T-cell (primary cell): Measurements from ENCODE around the gene PTP4A2. TPM values are rescaled to one million over a fixed set of nuclear protein-coding genes. Genes with fewer than 3 reads are reported as not detected.
A peak's percentile ranks its signal among the peaks of the same experiment; 100 is the strongest.
"Not testable (repeated sequence)": the region's sequence is repeated elsewhere in the genome, so short reads cannot be mapped to it uniquely, and the experiment has no call there.

Experiments used
- ATAC-seq, 4 experiments: fragments of 200-7000 bp in 3 of 4; fragments of 150-1000 bp in 1 of 4; cut with Tn5 transposase; replicated peaks in 1 of 4; 1 replicate in 3 of 4; 2 replicates in 1 of 4; pipeline ENCODE4 v1.10.0; 2021; ENCODE audit warnings: moderate library complexity in 3 of 4, mild to moderate bottlenecking in 2 of 4, moderate number of reproducible peaks in 1 of 4
- CTCF ChIA-PET, 2 donors: fragments of 300-600 bp; sonication (Branson Sonifier 250); formaldehyde crosslinking; loops; one replicate each; lab custom pipeline; 2022; ENCODE audit warnings: antibody characterized with exemption in 2 of 2; lab: Charles Lee
- POLR2A ChIA-PET, 2 donors: fragments of 300-600 bp; sonication (Branson Sonifier 250); formaldehyde crosslinking; loops; one replicate each; lab custom pipeline; 2022; ENCODE audit warnings: antibody characterized with exemption in 2 of 2; lab: Charles Lee
- DNase-seq, 35 experiments: peaks; one replicate each; pipeline versions ENCODE4 v3.0.0 to v3.0.0-alpha.2; 2013 to 2023
- H3K27ac ChIP-seq: one replicate; pipeline ENCODE4 v1.5.1; 2013; ENCODE audit warnings: low read length
- H3K27me3 ChIP-seq, 2 experiments: replicated peaks in 1 of 2; 1 replicate in 1 of 2; 2 replicates in 1 of 2; pipeline versions ENCODE4 v1.6.1 to v1.7.0; 2013; ENCODE audit warnings: low read length in 1 of 2, mixed read lengths in 1 of 2; ENCODE audit not compliant: control insufficient read depth in 2 of 2, insufficient read depth in 2 of 2; ENCODE audit errors: extremely low read depth in 1 of 2
- H3K36me3 ChIP-seq, 2 donors: 1 replicate in 1 of 2; 2 replicates in 1 of 2; pipeline versions ENCODE4 v1.6.1 to v1.7.0; 2013; ENCODE audit warnings: low read length in 1 of 2; ENCODE audit not compliant: control insufficient read depth in 2 of 2, insufficient read depth in 1 of 2; ENCODE audit errors: extremely low read depth in 1 of 2
- H3K4me1 ChIP-seq, 2 experiments: 1 replicate in 1 of 2; 2 replicates in 1 of 2; pipeline versions ENCODE4 v1.6.1 to v1.7.0; 2013; ENCODE audit warnings: low read length in 2 of 2, mixed read lengths in 1 of 2; ENCODE audit not compliant: insufficient read depth in 2 of 2, control insufficient read depth in 1 of 2; ENCODE audit errors: extremely low read depth in 1 of 2
- H3K4me3 ChIP-seq, 2 donors: 1 replicate in 1 of 2; 2 replicates in 1 of 2; pipeline versions ENCODE4 v1.5.1 to v1.7.0; 2013; ENCODE audit warnings: mild to moderate bottlenecking in 2 of 2, low read length in 1 of 2, moderate library complexity in 1 of 2; ENCODE audit not compliant: control insufficient read depth in 1 of 2; ENCODE audit errors: extremely low read depth in 1 of 2
- H3K9me3 ChIP-seq: 2 replicates; pipeline ENCODE4 v1.7.0; 2013
- H3K27ac Mint-ChIP-seq, 2 donors: one replicate each; pipeline ENCODE4 v1.8.0; 2020 to 2021; ENCODE audit warnings: mild to moderate bottlenecking in 2 of 2, mixed read lengths in 2 of 2
- H3K27me3 Mint-ChIP-seq, 2 donors: one replicate each; pipeline ENCODE4 v1.8.0; 2021 to 2022; ENCODE audit warnings: mixed read lengths in 2 of 2
- H3K36me3 Mint-ChIP-seq: one replicate; pipeline ENCODE4 v1.8.0; 2021; ENCODE audit warnings: mixed read lengths
- H3K4me1 Mint-ChIP-seq, 3 donors: one replicate each; pipeline ENCODE4 v1.8.0; 2020 to 2022; ENCODE audit warnings: mixed read lengths in 3 of 3, mild to moderate bottlenecking in 1 of 3
- H3K4me3 Mint-ChIP-seq, 3 donors: one replicate each; pipeline ENCODE4 v1.8.0; 2020 to 2022; ENCODE audit warnings: mild to moderate bottlenecking in 3 of 3, mixed read lengths in 3 of 3, moderate library complexity in 3 of 3
- H3K9me3 Mint-ChIP-seq, 3 donors: one replicate each; pipeline ENCODE4 v1.8.0; 2020 to 2022; ENCODE audit warnings: mixed read lengths in 3 of 3
- WGBS: methylation state at CpG from one replicate; pipeline ENCODE4 v1.1.5; 2013; ENCODE audit warnings: missing lambda C conversion rate; ENCODE audit not compliant: insufficient coverage; 5-methylcytosine and 5-hydroxymethylcytosine counted together
- total RNA-seq, 35 experiments: library from RNA in 6 of 35; stranded (reverse) in 6 of 35; fragments of 120-200 nt in 1 of 35; gene quantifications; one replicate each; pipeline versions ENCODE4 v1.2.1 to v1.2.4 and lab custom pipeline; 2013 to 2026

PTP4A2 gene
- total RNA-seq, 5 donors from 2014 or later (not counting 1 experiment from before 2014, with no cell fraction given): 187 to 341 (median 224) TPM

- CTCF ChIA-PET: no interaction called here
- DNase-seq: no peak
- no peak for ATAC-seq
Observed at GRCh38 chr1:31902510-31902860, 35.7 kb downstream of the PTP4A2 start.

GRCh38 chr1:31901838-31902509 is 36.2 kb downstream of the PTP4A2 start:
- peaks cover 2 to 9% of the 10 kb centered on the region in 2 experiments for H3K4me1 ChIP-seq
- peaks cover 0 to 18% of the 10 kb centered on the region in 2 donors for H3K36me3 ChIP-seq
- no peak for ATAC-seq
- POLR2A ChIA-PET: interaction anchor here in 1 of 2 donors (0.6 kb wide), 1 partner anchor 153 kb away, joined by 5 read pairs; no protein-coding TSS in a partner anchor
- 100% methylated on average over 1 of the region's 6 CpGs for WGBS
- H3K27ac Mint-ChIP-seq: no peak overlapping the region
- H3K27me3 Mint-ChIP-seq: no peaks in the 10 kb centered on the region
- no peaks in the 10 kb centered on the region for H3K9me3 ChIP-seq
- CTCF ChIA-PET: interaction anchor here (0.6 kb wide), 3 partner anchors 107 to 811 kb away, joined by 3 to 9 read pairs (median 3); no protein-coding TSS in a partner anchor
- no peak overlapping the region for H3K4me3 Mint-ChIP-seq
- H3K9me3 Mint-ChIP-seq: no peaks in the 10 kb centered on the region
- DNase-seq: no peak
- H3K4me1 Mint-ChIP-seq: peaks cover 19 to 35% (median 24%) of the 10 kb centered on the region in 3 donors
- H3K27ac ChIP-seq: no peak overlapping the region
- H3K36me3 Mint-ChIP-seq: peaks cover 15% of the 10 kb centered on the region
- no peaks in the 10 kb centered on the region for H3K27me3 ChIP-seq
- H3K4me3 ChIP-seq: no peak overlapping the region

More at GRCh38 chr1:31902510-31902860, 35.7 kb downstream of the PTP4A2 start:
- Mint-ChIP-seq H3K9me3 (no peaks in the 10 kb centered on the region), H3K27me3 (no peaks in the 10 kb centered on the region), H3K27ac (peak overlapping the region in 1 of 2 donors; percentile 62), H3K36me3 (peaks cover 20% of the 10 kb centered on the region), H3K4me1 (peaks cover 19 to 33% (median 24%) of the 10 kb centered on the region in 3 donors), H3K4me3 (no peak overlapping the region)
- Histone ChIP-seq H3K4me3 (no peak overlapping the region), H3K9me3 (no peaks in the 10 kb centered on the region), H3K27ac (no peak overlapping the region), H3K36me3 (peaks cover 0 to 23% of the 10 kb centered on the region in 2 donors), H3K4me1 (peaks cover 2 to 9% of the 10 kb centered on the region in 2 experiments), H3K27me3 (no peaks in the 10 kb centered on the region)
- 100% methylated on average over 2 of the region's 5 CpGs for WGBS
- POLR2A ChIA-PET: no interaction called here

- Histone ChIP-seq H3K36me3 (peaks cover 0 to 7% of the 10 kb centered on the region in 2 donors), H3K9me3 (no peaks in the 10 kb centered on the region), H3K27ac (no peak overlapping the region), H3K4me3 (no peak overlapping the region), H3K27me3 (no peaks in the 10 kb centered on the region), H3K4me1 (peaks cover 2 to 9% of the 10 kb centered on the region in 2 experiments)
- no peak overlapping the region for H3K4me3 Mint-ChIP-seq
- ATAC-seq (no peak), DNase-seq (no peak)
- H3K9me3 Mint-ChIP-seq: no peaks in the 10 kb centered on the region
- peaks cover 7% of the 10 kb centered on the region for H3K36me3 Mint-ChIP-seq
- WGBS: no CpG with 5 or more reads among the region's 3 CpGs
- H3K27me3 Mint-ChIP-seq: no peaks in the 10 kb centered on the region
- CTCF ChIA-PET: no interaction called here
- H3K27ac Mint-ChIP-seq: no peak overlapping the region
- POLR2A ChIA-PET: no interaction called here
- peaks cover 18 to 36% (median 21%) of the 10 kb centered on the region in 3 donors for H3K4me1 Mint-ChIP-seq
Observed at GRCh38 chr1:31900790-31901189, 37.4 kb downstream of the PTP4A2 start.

GRCh38 chr1:31897526-31898100 is 40.6 kb downstream of the PTP4A2 start:
- Histone ChIP-seq H3K4me1 (peaks cover 2 to 3% of the 10 kb centered on the region in 2 experiments), H3K9me3 (no peaks in the 10 kb centered on the region), H3K4me3 (no peak overlapping the region), H3K27ac (no peak overlapping the region), H3K36me3 (no peaks in the 10 kb centered on the region), H3K27me3 (no peaks in the 10 kb centered on the region)
- Mint-ChIP-seq H3K9me3 (no peaks in the 10 kb centered on the region), H3K27me3 (no peaks in the 10 kb centered on the region), H3K27ac (no peak overlapping the region), H3K36me3 (no peaks in the 10 kb centered on the region), H3K4me3 (no peak overlapping the region), H3K4me1 (peaks cover 6 to 23% (median 9%) of the 10 kb centered on the region in 3 donors)
- 92% methylated on average over 4 of the region's 6 CpGs for WGBS
- ChIA-PET CTCF (interaction anchor here in 1 of 2 donors (0.6 kb wide), 1 partner anchor 8 kb away, joined by 4 read pairs; no protein-coding TSS in a partner anchor), POLR2A (no interaction called here)
- ATAC-seq: no peak
- no peak for DNase-seq

GRCh38 chr1:31895474-31896198 is 42.5 kb downstream of the PTP4A2 start:
- CTCF ChIA-PET: not testable (repeated sequence)

GRCh38 chr1:31891280-31891679 is 46.9 kb downstream of the PTP4A2 start:
- no peak for ATAC-seq
- peaks cover 20 to 32% (median 28%) of the 10 kb centered on the region in 3 donors for H3K4me1 Mint-ChIP-seq
- no peaks in the 10 kb centered on the region for H3K27me3 Mint-ChIP-seq
- ChIA-PET POLR2A (no interaction called here), CTCF (no interaction called here)
- H3K9me3 Mint-ChIP-seq: no peaks in the 10 kb centered on the region
- Histone ChIP-seq H3K27me3 (no peaks in the 10 kb centered on the region), H3K36me3 (no peaks in the 10 kb centered on the region), H3K27ac (no peak overlapping the region), H3K4me1 (peaks cover 6 to 25% of the 10 kb centered on the region in 2 experiments), H3K9me3 (no peaks in the 10 kb centered on the region), H3K4me3 (no peak overlapping the region)
- H3K27ac Mint-ChIP-seq: no peak overlapping the region
- no peak overlapping the region for H3K4me3 Mint-ChIP-seq
- 43% methylated on average over 3 of the region's 3 CpGs for WGBS
- no peaks in the 10 kb centered on the region for H3K36me3 Mint-ChIP-seq
- DNase-seq: no peak

More at GRCh38 chr1:31895474-31896198, 42.5 kb downstream of the PTP4A2 start:
- H3K27me3 ChIP-seq, H3K27me3 Mint-ChIP-seq, H3K4me1 ChIP-seq, H3K9me3 Mint-ChIP-seq, H3K27ac Mint-ChIP-seq, H3K4me3 Mint-ChIP-seq, H3K36me3 Mint-ChIP-seq, ATAC-seq, H3K4me3 ChIP-seq, DNase-seq, H3K36me3 ChIP-seq, H3K9me3 ChIP-seq, POLR2A ChIA-PET, H3K27ac ChIP-seq: not testable (repeated sequence)
- WGBS: 100% methylated on average over 1 of the region's 2 CpGs
- peaks cover 1 to 21% (median 6%) of the 10 kb centered on the region in 3 donors for H3K4me1 Mint-ChIP-seq
